Ishikawa (cell line): ENCODE measurements around the gene LIME1.

Experiments used
- EP300 ChIP-seq: IDR thresholded peaks from 2 replicates; pipeline ENCODE4 v1.6.1; 2012; ENCODE audit warnings: borderline replicate concordance
- REST ChIP-seq: IDR thresholded peaks from 2 replicates; pipeline ENCODE4 v1.6.1; 2012; ENCODE audit warnings: low read depth, mild to moderate bottlenecking

GRCh38 chr20:63752411-63753101, 16.1 kb downstream of the LIME1 start:
- TF ChIP-seq EP300 (no peak), REST (no peak)
